SK-N-MC (cell line): ENCODE data around the gene ZG16B.

Experiments used
- EZH2 ChIP-seq: fragments of 200-600 bp; sonication (generic); IDR thresholded peaks from one replicate; pipeline ENCODE4 v1.6.1; 2017; ENCODE audit warnings: antibody characterized with exemption
- FOXP2 ChIP-seq: optimal IDR thresholded peaks from 2 replicates; pipeline ENCODE3; 2011; ENCODE audit warnings: mild to moderate bottlenecking, moderate library complexity; ENCODE audit not compliant: insufficient read depth; ENCODE audit errors: extremely low read length, control extremely low read depth
- POLR2AphosphoS5 ChIP-seq: IDR thresholded peaks from 2 replicates; pipeline ENCODE4 v1.6.1; 2012; ENCODE audit warnings: mild to moderate bottlenecking, low read depth, low read length, borderline replicate concordance

DNA sequence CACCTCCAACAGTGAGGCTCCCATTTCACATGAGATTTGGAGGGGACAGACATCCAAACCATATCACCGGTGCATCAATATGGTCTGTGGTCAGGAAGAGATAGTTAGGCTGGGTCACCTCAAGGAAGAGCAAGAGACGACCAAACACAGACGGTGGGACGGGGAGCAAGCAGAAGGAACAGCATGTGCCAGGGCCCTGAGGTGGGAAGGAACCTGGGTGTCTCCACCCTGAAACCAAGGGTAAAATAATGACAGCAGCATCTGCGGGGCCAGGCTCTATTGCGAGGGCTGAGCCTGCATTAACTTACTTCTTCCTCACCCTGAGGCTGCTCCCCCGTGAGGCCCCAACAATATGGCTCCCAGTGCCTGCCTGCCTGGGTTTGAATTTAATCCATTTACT lies 21.9 kb upstream of the ZG16B start:
- TF ChIP-seq EZH2 (no peak), POLR2AphosphoS5 (no peak), FOXP2 (no peak)
